ENCODE results near the gene EXOC4. TPM values are rescaled to one million over a fixed set of nuclear protein-coding genes. Genes with fewer than 3 reads are reported as not detected.

Gene EXOC4
- total RNA-seq, 2 experiments from 2014 or later, result 58.0 to 59.9 TPM

DNA sequence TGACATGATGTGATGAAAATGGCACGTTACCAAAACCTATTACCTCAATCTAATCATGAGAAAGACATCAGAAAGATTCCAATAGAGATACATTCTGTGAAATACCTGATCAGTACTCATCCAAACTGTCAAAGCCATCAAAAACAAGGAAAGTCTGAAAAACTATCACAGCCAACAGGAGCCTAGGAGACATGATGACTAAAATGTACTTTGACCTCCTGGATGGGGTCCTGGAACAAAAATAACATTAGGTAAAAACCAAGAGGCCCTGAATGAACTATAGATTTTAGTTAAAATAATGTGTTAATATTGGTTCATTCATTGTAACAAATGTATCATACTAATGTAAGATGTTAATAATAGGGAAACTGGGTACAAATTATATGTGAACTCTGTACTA is 760.4 kb downstream of the EXOC4 start:
- H3K9me3 ChIP-seq (ENCODE audit: control insufficient read depth in 1 of 2, insufficient read depth in 1 of 2, low read length in 2 of 2), result no peaks in the 10 kb centered on the region
- peaks cover 6% of the 10 kb centered on the region for H3K36me3 ChIP-seq (ENCODE audit: insufficient read depth, low read length)
- CTCF ChIA-PET, result no interaction called here
- intact Hi-C loops (cut with DNase I, micrococcal nuclease), result loop anchor here in 1 of 2 experiments (10.0 kb wide), 1 partner anchor 1698 kb away; no protein-coding TSS in a partner anchor
- TF ChIP-seq, protein P1, sequence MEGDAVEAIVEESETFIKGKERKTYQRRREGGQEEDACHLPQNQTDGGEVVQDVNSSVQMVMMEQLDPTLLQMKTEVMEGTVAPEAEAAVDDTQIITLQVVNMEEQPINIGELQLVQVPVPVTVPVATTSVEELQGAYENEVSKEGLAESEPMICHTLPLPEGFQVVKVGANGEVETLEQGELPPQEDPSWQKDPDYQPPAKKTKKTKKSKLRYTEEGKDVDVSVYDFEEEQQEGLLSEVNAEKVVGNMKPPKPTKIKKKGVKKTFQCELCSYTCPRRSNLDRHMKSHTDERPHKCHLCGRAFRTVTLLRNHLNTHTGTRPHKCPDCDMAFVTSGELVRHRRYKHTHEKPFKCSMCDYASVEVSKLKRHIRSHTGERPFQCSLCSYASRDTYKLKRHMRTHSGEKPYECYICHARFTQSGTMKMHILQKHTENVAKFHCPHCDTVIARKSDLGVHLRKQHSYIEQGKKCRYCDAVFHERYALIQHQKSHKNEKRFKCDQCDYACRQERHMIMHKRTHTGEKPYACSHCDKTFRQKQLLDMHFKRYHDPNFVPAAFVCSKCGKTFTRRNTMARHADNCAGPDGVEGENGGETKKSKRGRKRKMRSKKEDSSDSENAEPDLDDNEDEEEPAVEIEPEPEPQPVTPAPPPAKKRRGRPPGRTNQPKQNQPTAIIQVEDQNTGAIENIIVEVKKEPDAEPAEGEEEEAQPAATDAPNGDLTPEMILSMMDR (IDR thresholded peaks at IDR 0.05), result no peak
- H3K27me3 ChIP-seq (ENCODE audit: control insufficient read depth in 1 of 2, insufficient read depth in 2 of 2, low read length in 2 of 2), result no peaks in the 10 kb centered on the region
- Mint-ChIP-seq H3K4me3 (no peak overlapping the region), H3K4me1 (ENCODE audit: low read depth) (no peaks in the 10 kb centered on the region), H3K27me3 (no peaks in the 10 kb centered on the region), H3K36me3 (ENCODE audit: low read depth) (peaks cover 40% of the 10 kb centered on the region), H3K9me3 (no peaks in the 10 kb centered on the region), H3K27ac (no peak overlapping the region)
- DNase-seq (no peak), ATAC-seq (ENCODE audit: poor library complexity) (no peak)
- POLR2A ChIA-PET, result no interaction called here
- no peak overlapping the region for H3K27ac ChIP-seq (ENCODE audit: low read depth in 1 of 2, low read length in 2 of 2)
- no peaks in the 10 kb centered on the region for H3K4me1 ChIP-seq (ENCODE audit: insufficient read depth, low read length)
- H3K4me3 ChIP-seq (ENCODE audit: low read length), result no peak overlapping the region

DNA sequence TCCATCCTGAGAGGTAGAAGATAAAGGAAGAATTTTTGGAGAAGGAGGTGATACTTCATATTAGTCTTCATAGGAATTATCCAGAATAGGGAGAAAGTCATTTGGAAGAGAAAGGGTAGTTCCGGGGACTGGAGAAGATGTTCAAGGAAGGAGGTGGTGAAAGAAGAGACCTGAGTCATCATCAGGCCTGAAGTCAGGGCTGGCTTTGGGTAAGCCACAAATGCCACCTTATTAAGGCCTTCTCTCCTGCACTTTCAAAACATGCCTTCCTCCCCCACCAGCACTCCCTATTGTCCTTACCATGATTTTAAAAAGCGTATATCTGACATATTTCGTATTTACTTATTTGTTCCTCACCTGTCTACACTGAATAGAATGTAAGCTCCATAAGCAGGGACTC is 762.1 kb downstream of the EXOC4 start:
- Mint-ChIP-seq H3K4me3 (no peak overlapping the region), H3K27ac (no peak overlapping the region), H3K4me1 (ENCODE audit: low read depth) (no peaks in the 10 kb centered on the region), H3K36me3 (ENCODE audit: low read depth) (peaks cover 23% of the 10 kb centered on the region), H3K9me3 (no peaks in the 10 kb centered on the region), H3K27me3 (no peaks in the 10 kb centered on the region)
- Histone ChIP-seq H3K4me1 (ENCODE audit: insufficient read depth, low read length) (no peaks in the 10 kb centered on the region), H3K36me3 (ENCODE audit: insufficient read depth, low read length) (peaks cover 3% of the 10 kb centered on the region), H3K4me3 (ENCODE audit: low read length) (no peak overlapping the region), H3K27ac (ENCODE audit: low read depth in 1 of 2, low read length in 2 of 2) (no peak overlapping the region), H3K27me3 (ENCODE audit: control insufficient read depth in 1 of 2, insufficient read depth in 2 of 2, low read length in 2 of 2) (no peaks in the 10 kb centered on the region), H3K9me3 (ENCODE audit: control insufficient read depth in 1 of 2, insufficient read depth in 1 of 2, low read length in 2 of 2) (no peaks in the 10 kb centered on the region)
- CTCF ChIA-PET, result no interaction called here
- ATAC-seq (ENCODE audit: poor library complexity) (no peak), DNase-seq (no peak)
- intact Hi-C loops (cut with DNase I, micrococcal nuclease), result loop anchor here in 1 of 2 experiments (10.0 kb wide), 1 partner anchor 1700 kb away; no protein-coding TSS in a partner anchor
- POLR2A ChIA-PET, result no interaction called here
- TF ChIP-seq, protein P1 (IDR thresholded peaks at IDR 0.05), result no peak

DNA sequence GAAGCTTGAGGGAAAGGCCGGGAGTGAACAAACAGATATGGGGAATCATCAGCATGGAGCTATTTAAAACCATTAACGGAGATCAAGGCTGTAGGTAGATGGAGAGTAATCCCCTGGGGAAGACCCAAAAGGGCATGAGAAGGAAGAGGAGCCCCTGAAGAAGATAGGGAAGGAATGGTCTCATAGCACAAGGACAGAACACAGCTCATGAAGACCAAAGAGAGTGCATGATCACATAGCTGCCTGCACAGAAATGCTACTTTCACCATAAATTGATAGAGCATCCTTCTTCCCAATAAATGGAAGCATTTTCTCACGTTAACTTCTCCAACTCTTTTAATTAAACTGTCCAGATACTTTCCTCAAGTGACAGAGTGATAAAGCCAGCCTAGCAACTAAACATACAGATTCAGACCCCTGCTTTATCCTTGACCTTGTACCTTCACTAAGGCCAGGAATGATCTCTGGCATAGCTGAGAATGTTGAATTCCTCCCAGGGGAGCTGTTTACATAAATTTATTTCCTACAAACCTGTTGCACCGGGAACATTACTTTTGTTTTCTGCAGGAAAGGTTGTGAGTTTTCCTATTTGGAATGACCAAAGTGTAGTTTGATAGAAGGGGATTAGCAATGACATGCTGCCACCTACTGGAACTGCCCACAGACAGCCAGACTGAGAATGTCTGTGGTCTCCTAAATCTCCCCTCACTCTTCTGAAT is 763.5 kb downstream of the EXOC4 start:
- CTCF ChIA-PET, result no interaction called here
- POLR2A ChIA-PET, result no interaction called here

More for the DNA sequence above, 763.5 kb downstream of the EXOC4 start:
- H3K27me3 ChIP-seq (ENCODE audit: control insufficient read depth in 1 of 2, insufficient read depth in 2 of 2, low read length in 2 of 2), result no peaks in the 10 kb centered on the region
- Mint-ChIP-seq H3K4me3 (no peak overlapping the region), H3K36me3 (ENCODE audit: low read depth) (peaks cover 9% of the 10 kb centered on the region), H3K27ac (no peak overlapping the region), H3K27me3 (no peaks in the 10 kb centered on the region), H3K4me1 (ENCODE audit: low read depth) (no peaks in the 10 kb centered on the region), H3K9me3 (no peaks in the 10 kb centered on the region)
- ATAC-seq (ENCODE audit: poor library complexity), result no peak
- no peaks in the 10 kb centered on the region for H3K4me1 ChIP-seq (ENCODE audit: insufficient read depth, low read length)
- no peaks in the 10 kb centered on the region for H3K9me3 ChIP-seq (ENCODE audit: control insufficient read depth in 1 of 2, insufficient read depth in 1 of 2, low read length in 2 of 2)
- TF ChIP-seq, protein P1 (IDR thresholded peaks at IDR 0.05), result no peak
- no peak overlapping the region for H3K27ac ChIP-seq (ENCODE audit: low read depth in 1 of 2, low read length in 2 of 2)
- DNase-seq, result peak in 1 of 14 experiments; percentile 6
- H3K36me3 ChIP-seq (ENCODE audit: insufficient read depth, low read length), result no peaks in the 10 kb centered on the region
- intact Hi-C loops (cut with DNase I, micrococcal nuclease), result loop anchor here in 1 of 2 experiments (10.0 kb wide), 1 partner anchor 1702 kb away; no protein-coding TSS in a partner anchor
- H3K4me3 ChIP-seq (ENCODE audit: low read length), result no peak overlapping the region
